HG03060 (cell line): ENCODE measurements around the gene OLFML1.

ENCODE experiments used
- ATAC-seq: cut with Tn5 transposase; IDR thresholded peaks from one replicate; pipeline ENCODE4 v1.9.1; 2021; ENCODE audit warnings: low read depth, moderate number of reproducible peaks; ENCODE audit not compliant: unreplicated experiment

OLFML1 gene

GRCh38 chr11:7485186-7486097, at the start of gene OLFML1:
Gene OLFML1, plus strand, starts transcription at chr11:7485506. Its CDS starts 370 bp downstream, at chr11:7485876.
- no peak for ATAC-seq

- no peak for ATAC-seq
Measured at GRCh38 chr11:7436146-7436545, 49.2 kb upstream of the OLFML1 start.

GRCh38 chr11:7436657-7437056, 48.6 kb upstream of the OLFML1 start:
- peak; percentile 70 for ATAC-seq

GRCh38 chr11:7437696-7438095, 47.6 kb upstream of the OLFML1 start:
- no peak for ATAC-seq

GRCh38 chr11:7439746-7440320, 45.5 kb upstream of the OLFML1 start:
- no peak for ATAC-seq

GRCh38 chr11:7442588-7443215, 42.6 kb upstream of the OLFML1 start:
- peak; percentile 66 for ATAC-seq

GRCh38 chr11:7444091-7444981, 41.0 kb upstream of the OLFML1 start:
- ATAC-seq: no peak

- ATAC-seq: no peak
Measured at GRCh38 chr11:7445564-7445963, 39.7 kb upstream of the OLFML1 start.

GRCh38 chr11:7448201-7448600, 37.1 kb upstream of the OLFML1 start:
- no peak for ATAC-seq

GRCh38 chr11:7449211-7449840, 36.0 kb upstream of the OLFML1 start:
- ATAC-seq: no peak

- ATAC-seq: no peak
Measured at GRCh38 chr11:7449841-7450214, 35.5 kb upstream of the OLFML1 start.

- no peak for ATAC-seq
Measured at GRCh38 chr11:7450836-7451235, 34.5 kb upstream of the OLFML1 start.

GRCh38 chr11:7451520-7451919, 33.8 kb upstream of the OLFML1 start:
- ATAC-seq: no peak

GRCh38 chr11:7451952-7452494, 33.3 kb upstream of the OLFML1 start:
- ATAC-seq: no peak

- no peak for ATAC-seq
Measured at GRCh38 chr11:7454854-7455253, 30.5 kb upstream of the OLFML1 start.

- ATAC-seq: no peak
Measured at GRCh38 chr11:7457211-7457610, 28.1 kb upstream of the OLFML1 start.

- ATAC-seq: no peak
Measured at GRCh38 chr11:7462706-7463105, 22.6 kb upstream of the OLFML1 start.

- no peak for ATAC-seq
Measured at GRCh38 chr11:7467652-7468051, 17.7 kb upstream of the OLFML1 start.

- no peak for ATAC-seq
Measured at GRCh38 chr11:7469351-7469865, 15.9 kb upstream of the OLFML1 start.

GRCh38 chr11:7471071-7471470, 14.2 kb upstream of the OLFML1 start:
- ATAC-seq: no peak
